ENCODE measurements around the gene FMO1. TPM values are rescaled to one million over a fixed set of nuclear protein-coding genes. Genes with fewer than 3 reads are reported as not detected.
"Not testable (repeated sequence)": the region's sequence is repeated elsewhere in the genome, so short reads cannot be mapped to it uniquely, and the experiment has no call there.

The FMO1 gene
- total RNA-seq, 1 experiment from 2014 or later, result not detected

- H3K4me3 ChIP-seq, result no peak overlapping the region
- no peaks in the 10 kb centered on the region for H3K9me3 ChIP-seq
- no peaks in the 10 kb centered on the region for H3K36me3 ChIP-seq
- no peaks in the 10 kb centered on the region for H3K27me3 ChIP-seq
- no peak for DNase-seq
These were observed 25.4 kb upstream of the FMO1 start for GRCh38 chr1:171222936-171223335.

GRCh38 chr1:171224257-171224656 is 24.0 kb upstream of the FMO1 start:
- H3K9me3 ChIP-seq, H3K4me3 ChIP-seq, H3K36me3 ChIP-seq, DNase-seq, H3K27me3 ChIP-seq: not testable (repeated sequence)

- Histone ChIP-seq H3K4me3 (no peak overlapping the region), H3K9me3 (no peaks in the 10 kb centered on the region), H3K27me3 (peaks cover 2% of the 10 kb centered on the region; the same call in 1 of the 2 replicates), H3K36me3 (no peaks in the 10 kb centered on the region)
- DNase-seq, result peak; percentile 20
These were observed 21.4 kb upstream of the FMO1 start for GRCh38 chr1:171226747-171227370.

- Histone ChIP-seq H3K36me3 (no peaks in the 10 kb centered on the region), H3K4me3 (no peak overlapping the region), H3K27me3 (peaks cover 2% of the 10 kb centered on the region; the same call in 1 of the 2 replicates), H3K9me3 (no peaks in the 10 kb centered on the region)
- no peak for DNase-seq
These were observed 17.0 kb upstream of the FMO1 start for GRCh38 chr1:171231326-171231725.

GRCh38 chr1:171233183-171233582 is 15.1 kb upstream of the FMO1 start:
- DNase-seq, result no peak
- Histone ChIP-seq H3K36me3 (no peaks in the 10 kb centered on the region), H3K9me3 (no peaks in the 10 kb centered on the region), H3K4me3 (no peak overlapping the region), H3K27me3 (peaks cover 2% of the 10 kb centered on the region; the same call in 1 of the 2 replicates)

- not testable (repeated sequence) for H3K27me3 ChIP-seq, H3K36me3 ChIP-seq, H3K9me3 ChIP-seq, H3K4me3 ChIP-seq, DNase-seq
These were observed 12.1 kb upstream of the FMO1 start for GRCh38 chr1:171236231-171236630.

GRCh38 chr1:171243878-171244277 is 4.4 kb upstream of the FMO1 start:
- H3K9me3 ChIP-seq, result no peaks in the 10 kb centered on the region
- no peak for DNase-seq
- no peak overlapping the region for H3K4me3 ChIP-seq
- H3K27me3 ChIP-seq, result peaks cover 5% of the 10 kb centered on the region
- no peaks in the 10 kb centered on the region for H3K36me3 ChIP-seq

- no peak overlapping the region for H3K4me3 ChIP-seq
- peak; percentile 17 for DNase-seq
- no peaks in the 10 kb centered on the region for H3K36me3 ChIP-seq
- H3K27me3 ChIP-seq, result peaks cover 5% of the 10 kb centered on the region
- no peaks in the 10 kb centered on the region for H3K9me3 ChIP-seq
These were observed 2.7 kb upstream of the FMO1 start for GRCh38 chr1:171245458-171246064.

GRCh38 chr1:171247501-171247900 is 793 bp upstream of the FMO1 start:
- no peaks in the 10 kb centered on the region for H3K9me3 ChIP-seq
- no peak overlapping the region for H3K4me3 ChIP-seq
- peaks cover 6% of the 10 kb centered on the region for H3K27me3 ChIP-seq
- no peaks in the 10 kb centered on the region for H3K36me3 ChIP-seq
- DNase-seq, result no peak

GRCh38 chr1:171248841-171249240 is 547 bp downstream of the FMO1 start:
- Histone ChIP-seq H3K27me3 (peaks cover 6% of the 10 kb centered on the region), H3K9me3 (no peaks in the 10 kb centered on the region), H3K4me3 (no peak overlapping the region), H3K36me3 (no peaks in the 10 kb centered on the region)
- DNase-seq, result no peak

- H3K36me3 ChIP-seq, result no peaks in the 10 kb centered on the region
- no peak for DNase-seq
- peaks cover 4% of the 10 kb centered on the region; the same call in 1 of the 2 replicates for H3K27me3 ChIP-seq
- H3K9me3 ChIP-seq, result no peaks in the 10 kb centered on the region
- no peak overlapping the region for H3K4me3 ChIP-seq
These were observed 2.0 kb downstream of the FMO1 start for GRCh38 chr1:171250263-171250662.

GRCh38 chr1:171251042-171251951 is 3.0 kb downstream of the FMO1 start:
- peak; percentile 48 for DNase-seq
- Histone ChIP-seq H3K4me3 (peak overlapping the region; percentile 56), H3K9me3 (no peaks in the 10 kb centered on the region), H3K27me3 (peaks cover 4% of the 10 kb centered on the region; the same call in 1 of the 2 replicates), H3K36me3 (no peaks in the 10 kb centered on the region)

- Histone ChIP-seq H3K27me3 (peaks cover 4% of the 10 kb centered on the region; the same call in 1 of the 2 replicates), H3K4me3 (peak overlapping the region; percentile 56), H3K36me3 (no peaks in the 10 kb centered on the region), H3K9me3 (no peaks in the 10 kb centered on the region)
- DNase-seq, result no peak
These were observed 3.6 kb downstream of the FMO1 start for GRCh38 chr1:171251952-171252300.

GRCh38 chr1:171252482-171252881 is 4.2 kb downstream of the FMO1 start:
- H3K27me3 ChIP-seq, result peaks cover 4% of the 10 kb centered on the region; the same call in 1 of the 2 replicates
- DNase-seq, result no peak
- no peaks in the 10 kb centered on the region for H3K9me3 ChIP-seq
- H3K4me3 ChIP-seq, result no peak overlapping the region
- H3K36me3 ChIP-seq, result no peaks in the 10 kb centered on the region

- DNase-seq, result no peak
- peaks cover 4% of the 10 kb centered on the region; the same call in 1 of the 2 replicates for H3K27me3 ChIP-seq
- no peaks in the 10 kb centered on the region for H3K9me3 ChIP-seq
- H3K4me3 ChIP-seq, result no peak overlapping the region
- H3K36me3 ChIP-seq, result no peaks in the 10 kb centered on the region
These were observed 6.6 kb downstream of the FMO1 start for GRCh38 chr1:171254859-171255258.

GRCh38 chr1:171256940-171257606 is 8.8 kb downstream of the FMO1 start:
- Histone ChIP-seq H3K4me3 (no peak overlapping the region), H3K9me3 (no peaks in the 10 kb centered on the region)
- peak; percentile 17 for DNase-seq

GRCh38 chr1:171257607-171258076 is 9.3 kb downstream of the FMO1 start:
- H3K36me3 ChIP-seq, result no peaks in the 10 kb centered on the region
- no peak for DNase-seq
- H3K9me3 ChIP-seq, result no peaks in the 10 kb centered on the region
- no peak overlapping the region for H3K4me3 ChIP-seq
- H3K27me3 ChIP-seq, result no peaks in the 10 kb centered on the region

More at GRCh38 chr1:171256940-171257606, 8.8 kb downstream of the FMO1 start:
- Histone ChIP-seq H3K27me3 (no peaks in the 10 kb centered on the region), H3K36me3 (no peaks in the 10 kb centered on the region)

All from MG63 (cell line).